Neural progenitor cell (in vitro differentiated cells): ENCODE data around the gene TUBB2A.

Source experiments
- CTCF ChIP-seq: fragments of 200-600 bp; sonication (generic); IDR thresholded peaks from 2 replicates; pipeline ENCODE4 v1.5.1; 2017; ENCODE audit warnings: antibody characterized with exemption, mild to moderate bottlenecking
- EZH2 ChIP-seq: fragments of 200-600 bp; sonication (generic); IDR thresholded peaks from 2 replicates; pipeline ENCODE4 v1.6.1; 2017; ENCODE audit warnings: antibody characterized with exemption, mild to moderate bottlenecking, moderate library complexity
- EZH2phosphoT487 ChIP-seq: fragments of 200-600 bp; sonication (generic); IDR thresholded peaks from 2 replicates; pipeline ENCODE4 v1.6.1; 2017; ENCODE audit warnings: antibody characterized with exemption

DNA sequence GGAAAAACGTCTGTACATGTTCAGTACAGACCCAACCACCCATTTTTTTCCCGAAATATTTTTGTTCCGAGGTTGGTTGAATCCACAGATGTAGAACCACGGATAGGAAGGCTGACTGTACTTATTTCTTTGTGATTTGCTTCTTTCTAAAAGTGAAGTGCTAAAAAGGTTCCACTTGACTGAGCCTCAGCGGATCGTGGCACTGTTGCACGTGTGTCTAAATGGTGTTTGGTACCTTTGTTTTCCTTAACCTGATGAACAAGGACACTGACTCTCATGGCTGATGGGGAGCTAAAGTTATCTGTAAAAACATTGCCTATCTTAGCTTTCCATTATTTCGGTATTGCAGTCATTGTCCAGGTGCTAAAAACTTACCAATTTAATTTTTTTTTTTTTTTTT, 32.7 kb downstream of the TUBB2A start:
- TF ChIP-seq EZH2 (no peak), CTCF (no peak), EZH2phosphoT487 (no peak)
